ENCODE data around the gene RNU6-1.
A peak's percentile ranks its signal among the peaks of the same experiment; 100 is the strongest.

The RNU6-1 gene

GRCh38 chr15:67865766-67866165 is 25.9 kb upstream of the RNU6-1 start:
- no peak for TF ChIP-seq CTCF (IDR thresholded peaks at IDR 0.05)

GRCh38 chr15:67865331-67865730 is 25.5 kb upstream of the RNU6-1 start:
- no peak for TF ChIP-seq CTCF (IDR thresholded peaks at IDR 0.05)

- TF ChIP-seq CTCF (IDR thresholded peaks at IDR 0.05), result peak; percentile 83
Observed at GRCh38 chr15:67863442-67863987, 23.7 kb upstream of the RNU6-1 start.

- no peak for TF ChIP-seq CTCF (IDR thresholded peaks at IDR 0.05)
Observed at GRCh38 chr15:67862750-67863441, 23.1 kb upstream of the RNU6-1 start.

GRCh38 chr15:67861983-67862382 is 22.1 kb upstream of the RNU6-1 start:
- no peak for TF ChIP-seq CTCF (IDR thresholded peaks at IDR 0.05)

DNA sequence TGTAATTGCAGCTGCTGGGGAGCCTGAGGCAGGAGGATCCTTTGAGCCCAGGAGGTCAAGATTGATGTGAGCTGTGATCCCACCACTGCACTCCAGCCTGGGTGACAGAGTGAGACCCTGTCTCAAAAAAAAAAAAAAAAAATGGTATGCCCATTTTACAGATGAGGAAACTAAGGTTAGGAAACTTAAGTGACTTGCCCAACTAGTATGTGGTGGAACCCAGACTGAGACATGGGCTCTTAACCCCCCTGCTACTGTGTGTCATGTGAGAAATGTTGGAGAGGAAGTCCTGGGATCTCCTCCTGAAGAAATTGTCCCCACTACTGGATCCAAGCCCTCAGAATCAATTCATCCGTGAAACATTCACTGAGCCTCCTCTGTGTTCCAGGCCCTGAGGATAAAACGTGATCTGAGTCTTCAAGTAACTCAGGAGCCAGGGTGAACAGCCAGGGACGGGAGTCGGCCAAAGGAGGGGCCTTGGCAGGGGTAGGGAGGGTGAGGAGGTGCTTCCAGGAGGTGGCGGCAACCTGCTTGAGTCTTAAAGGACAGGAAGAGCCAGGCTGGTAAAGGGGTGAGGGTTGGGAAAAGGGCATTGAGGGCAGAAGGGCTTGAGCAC is 19.6 kb upstream of the RNU6-1 start:
- no peak for TF ChIP-seq CTCF (IDR thresholded peaks at IDR 0.05)

DNA sequence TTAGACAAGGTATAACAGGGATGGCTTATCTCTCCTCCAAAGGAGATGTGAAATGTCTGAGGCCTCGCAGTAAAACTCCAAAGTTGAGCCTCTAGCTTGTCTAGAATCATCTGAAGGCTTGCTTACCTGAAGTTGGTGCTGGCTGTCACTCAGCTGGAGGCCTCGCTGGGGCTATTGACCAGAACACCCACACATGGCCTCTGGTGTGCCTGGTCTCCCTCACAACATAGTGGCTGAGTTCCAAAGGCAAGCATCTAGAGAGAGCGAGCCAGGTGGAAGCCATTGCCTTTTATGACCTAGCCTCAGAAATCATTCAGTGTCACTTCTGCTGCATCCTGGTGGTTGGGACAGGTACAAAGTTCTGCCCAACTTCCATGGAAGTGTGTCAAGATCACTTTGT is 17.4 kb upstream of the RNU6-1 start:
- TF ChIP-seq CTCF (IDR thresholded peaks at IDR 0.05), result no peak
